Lung microvascular endothelial cell (primary cell): ENCODE results near the gene RBBP5. TPM values are rescaled to one million over a fixed set of nuclear protein-coding genes. Genes with fewer than 3 reads are reported as not detected.

Experiments
- DNase-seq, 2 donors: peaks; one replicate each; pipeline versions ENCODE4 v3.0.0 to v3.0.0-alpha.2; 2010; ENCODE audit warnings: low read depth in 2 of 2
- total RNA-seq: library from RNA; depleted of rRNA; stranded (reverse); fragments of >200 nt; gene quantifications from 2 replicates; pipeline ENCODE4 v1.2.1, GENCODE V29; 2014

The RBBP5 gene
- total RNA-seq, 1 donor from 2014 or later = 16.3 TPM

DNA sequence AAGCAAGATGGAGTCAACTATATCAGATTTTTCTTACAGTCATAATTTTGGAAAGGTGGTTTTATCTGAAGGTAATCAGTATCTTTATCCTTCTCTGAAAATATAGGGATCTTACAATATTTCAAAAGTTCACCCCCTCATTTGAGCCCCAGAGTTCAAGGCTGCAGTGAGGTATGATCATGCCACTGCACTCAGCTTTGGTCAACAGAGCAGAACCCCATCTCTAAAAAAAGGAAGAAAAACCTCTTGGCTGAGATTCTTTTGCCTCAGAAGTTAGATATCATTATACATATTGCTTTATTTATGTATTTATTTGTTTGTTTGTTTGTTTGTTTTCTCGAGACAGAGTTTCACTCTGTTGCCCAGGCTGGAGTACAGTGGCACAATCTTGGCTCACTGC lies 11.5 kb upstream of the RBBP5 start:
- no peak for DNase-seq

DNA sequence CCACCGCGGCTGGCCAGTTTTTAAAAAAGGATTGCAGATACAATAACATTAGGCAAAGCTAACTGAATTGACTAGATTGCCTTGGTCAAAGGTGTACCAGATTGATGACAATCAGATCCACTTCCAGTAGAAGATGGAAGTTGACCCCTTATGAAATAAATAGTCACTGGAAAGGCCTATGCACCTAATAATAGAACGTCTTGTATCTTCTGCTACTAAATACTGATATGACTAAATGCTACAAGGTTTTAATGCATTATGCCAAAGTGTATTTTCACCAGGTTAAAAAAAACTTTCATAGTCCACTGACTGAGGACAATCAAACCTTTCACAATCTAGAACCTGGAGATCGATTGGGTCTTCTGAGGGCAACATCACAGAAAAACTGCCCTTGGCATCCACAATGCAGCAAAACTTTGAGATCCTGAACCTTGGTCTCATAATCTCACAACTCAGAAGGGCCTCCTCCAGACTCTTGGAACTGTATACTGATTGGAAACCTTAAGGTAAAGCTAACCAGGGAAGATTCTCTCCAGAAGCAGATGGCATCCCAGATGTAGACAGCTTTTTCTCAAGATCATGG lies 7.8 kb upstream of the RBBP5 start:
- DNase-seq = no peak

DNA sequence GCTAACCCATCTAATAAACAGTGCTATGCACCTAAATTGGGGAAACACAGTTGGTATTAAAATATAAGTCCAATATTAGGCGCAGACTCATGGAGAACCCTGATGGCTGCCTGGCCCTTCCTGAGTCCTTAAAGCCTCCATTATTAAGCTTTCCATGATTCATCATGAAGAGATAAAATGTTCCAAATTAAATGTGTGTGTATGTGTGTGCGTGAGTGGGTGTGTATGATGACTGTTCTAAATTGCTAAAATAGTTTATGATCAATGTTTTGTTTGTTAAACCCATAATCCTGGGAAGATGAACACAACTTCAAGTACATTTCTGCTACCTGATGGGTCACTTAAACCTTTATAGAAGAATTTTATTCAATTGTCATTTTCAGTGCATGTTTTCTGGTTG lies 6.3 kb upstream of the RBBP5 start:
- no peak for DNase-seq

DNA sequence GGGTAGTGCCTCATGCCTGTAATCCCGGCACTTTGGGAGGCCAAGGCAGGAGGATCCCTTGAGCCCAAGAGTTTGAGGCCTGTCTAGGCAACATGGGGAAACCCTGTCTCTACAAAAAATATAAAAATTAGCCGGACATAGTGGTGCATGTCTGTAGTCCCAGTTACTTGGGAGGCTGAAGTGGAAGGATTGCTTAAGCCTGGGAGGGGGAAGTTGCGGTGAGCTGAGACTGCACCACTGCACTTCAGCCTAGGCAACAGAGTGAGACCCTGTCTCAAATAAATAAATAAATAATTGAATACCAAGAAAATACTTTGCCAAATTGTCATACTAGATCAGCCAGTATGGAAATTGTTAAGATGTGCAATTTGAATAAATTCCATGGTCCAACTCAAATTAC lies 5.9 kb upstream of the RBBP5 start:
- no peak for DNase-seq

DNA sequence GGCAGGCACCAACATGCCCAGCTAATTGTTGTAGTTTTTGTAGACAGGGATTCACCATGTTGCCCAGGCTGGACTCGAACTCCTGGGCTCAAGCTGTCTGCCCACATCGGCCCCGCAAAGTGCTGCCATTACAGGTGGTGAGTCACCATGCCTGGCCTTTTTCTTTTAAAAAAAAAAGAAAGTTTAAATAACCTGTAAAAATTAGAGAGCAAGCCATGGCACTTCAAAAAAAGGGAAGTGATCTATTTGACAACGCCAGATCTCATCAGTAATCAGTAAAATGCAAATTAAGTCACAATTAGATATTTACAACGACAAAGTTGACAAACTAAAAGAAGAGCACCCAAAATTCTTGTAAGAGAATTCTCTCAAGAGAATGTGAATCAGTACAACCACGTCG lies 2.9 kb upstream of the RBBP5 start:
- DNase-seq = no peak

DNA sequence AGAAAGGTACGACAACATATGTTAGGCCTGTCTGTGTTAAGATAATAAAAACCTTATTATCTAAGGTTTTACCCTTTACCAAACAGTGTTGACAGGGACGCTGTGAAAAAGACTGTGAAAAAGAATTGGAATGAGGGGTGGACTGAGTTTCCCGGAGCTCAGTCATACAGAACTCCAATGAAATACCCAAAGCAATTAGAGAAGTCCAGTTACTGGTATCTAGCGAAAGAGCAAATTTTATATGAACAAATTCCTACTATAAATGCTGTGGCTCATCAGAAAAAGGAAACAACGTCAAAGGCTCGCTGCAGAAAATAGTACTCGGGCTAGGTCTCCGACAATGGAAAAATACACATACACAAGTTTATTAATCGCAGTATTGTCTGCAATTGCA lies 708 bp upstream of the RBBP5 start:
- DNase-seq = peak in 1 of 2 donors; percentile 54

DNA sequence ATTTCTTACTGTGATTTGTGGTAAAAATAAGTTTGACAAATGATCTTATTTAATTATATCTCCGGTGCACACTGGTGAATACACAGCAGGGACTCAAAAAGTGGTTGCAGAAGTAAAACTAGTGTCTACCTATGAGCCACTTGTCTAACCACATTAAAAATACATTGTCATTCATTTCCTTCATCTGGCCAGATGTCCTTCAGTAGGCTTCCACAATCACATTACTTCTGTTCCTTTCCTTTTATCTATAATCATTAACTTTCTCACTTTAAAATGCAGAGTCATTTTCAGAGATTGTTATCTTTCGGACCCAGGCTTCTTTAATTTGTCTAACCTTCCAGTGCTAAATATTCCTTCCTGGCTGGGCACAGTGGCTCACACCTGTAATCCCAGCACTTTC lies 3.0 kb downstream of the RBBP5 start:
- no peak for DNase-seq

DNA sequence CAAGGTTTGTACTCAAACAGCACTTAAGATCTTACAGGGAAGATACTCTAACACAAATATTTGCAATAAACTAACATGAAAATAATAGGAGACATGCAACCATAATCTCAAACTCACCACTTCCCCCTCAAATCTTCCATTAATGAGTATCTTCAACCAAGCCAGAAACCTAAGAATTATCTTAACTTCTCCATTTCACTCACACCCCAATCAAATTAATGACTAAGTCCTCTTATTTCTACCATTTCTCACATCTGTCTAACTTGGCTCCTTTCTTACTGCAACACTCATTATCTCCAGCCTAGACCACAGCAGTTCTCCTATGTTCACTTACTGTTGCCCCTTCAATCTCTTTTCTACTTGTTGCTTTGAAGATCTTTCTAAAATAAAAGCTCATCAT lies 10.4 kb downstream of the RBBP5 start:
- no peak for DNase-seq

DNA sequence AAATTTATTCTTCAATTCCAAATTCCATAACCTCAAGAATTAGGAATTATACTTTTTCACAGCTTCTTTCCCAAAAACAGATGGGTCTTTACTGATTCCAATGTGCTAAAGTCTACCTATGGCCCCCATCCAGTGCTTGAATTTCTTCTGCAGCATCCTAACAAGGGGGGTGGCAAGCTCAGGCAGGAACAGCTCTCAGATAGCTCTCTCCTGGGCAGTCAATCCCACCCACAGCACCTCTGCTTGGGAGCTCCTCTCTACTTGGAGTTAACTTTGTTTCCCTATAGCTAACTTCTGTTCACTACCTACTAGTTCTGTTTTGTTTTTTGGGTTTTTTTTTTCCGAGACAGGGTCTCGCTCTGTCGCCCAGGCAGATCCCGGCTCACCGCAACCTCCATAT lies 12.1 kb downstream of the RBBP5 start:
- no peak for DNase-seq

DNA sequence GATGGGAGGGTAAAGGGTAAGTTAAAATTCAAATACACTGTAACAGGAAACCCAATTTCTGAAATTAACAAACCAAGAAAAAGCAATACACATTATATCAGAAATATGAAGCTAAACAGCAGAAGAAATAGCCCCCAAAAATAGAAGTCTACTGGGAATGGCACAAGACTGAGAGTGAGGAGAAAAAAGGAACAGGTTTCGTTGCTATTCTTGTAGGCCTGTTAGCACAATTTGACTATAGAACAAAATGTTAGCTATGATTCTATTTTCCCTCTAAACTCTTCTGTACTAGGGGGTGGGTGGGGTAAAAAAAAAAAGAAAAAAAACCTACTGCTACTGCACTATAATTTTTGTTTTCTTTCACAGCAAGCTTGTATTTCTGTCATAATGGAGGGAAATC lies 12.5 kb downstream of the RBBP5 start:
- DNase-seq = no peak

DNA sequence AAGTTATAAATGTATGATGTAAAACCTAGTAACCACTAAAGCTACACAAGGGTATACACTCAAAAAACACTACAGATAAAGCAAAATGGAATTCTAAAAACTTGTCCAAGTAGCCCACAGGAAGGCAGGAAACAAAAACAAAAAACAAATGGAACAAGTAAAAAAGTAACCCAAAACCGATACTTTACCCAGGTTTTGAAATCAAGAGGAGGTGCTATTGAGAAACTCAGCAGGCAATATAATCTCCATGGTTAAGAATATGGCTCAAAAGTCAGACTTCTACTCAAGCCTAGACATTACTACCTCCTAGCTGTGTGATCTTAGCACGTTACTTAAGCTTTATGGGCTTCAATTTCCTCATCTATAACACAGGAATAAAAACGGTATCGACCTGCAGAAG lies 13.3 kb downstream of the RBBP5 start:
- no peak for DNase-seq

DNA sequence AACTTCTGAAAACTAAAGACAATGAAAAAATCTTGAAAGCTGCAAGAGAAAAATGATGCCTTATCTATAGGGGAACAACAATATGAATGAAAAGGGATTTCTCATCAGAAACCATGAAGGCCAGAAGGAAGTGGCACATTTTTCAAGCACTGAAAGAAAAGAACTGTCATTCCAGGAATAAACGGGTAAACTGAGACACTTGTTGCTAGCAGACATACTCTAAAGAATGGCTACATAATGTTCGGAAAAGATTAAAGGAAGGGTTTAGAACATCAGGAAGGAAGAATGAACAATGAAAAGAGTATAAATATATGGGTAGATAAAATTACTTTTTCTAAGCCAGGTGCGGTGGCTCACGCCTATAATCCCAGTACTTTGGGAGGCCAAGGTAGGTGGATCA lies 14.5 kb downstream of the RBBP5 start:
- DNase-seq = no peak

DNA sequence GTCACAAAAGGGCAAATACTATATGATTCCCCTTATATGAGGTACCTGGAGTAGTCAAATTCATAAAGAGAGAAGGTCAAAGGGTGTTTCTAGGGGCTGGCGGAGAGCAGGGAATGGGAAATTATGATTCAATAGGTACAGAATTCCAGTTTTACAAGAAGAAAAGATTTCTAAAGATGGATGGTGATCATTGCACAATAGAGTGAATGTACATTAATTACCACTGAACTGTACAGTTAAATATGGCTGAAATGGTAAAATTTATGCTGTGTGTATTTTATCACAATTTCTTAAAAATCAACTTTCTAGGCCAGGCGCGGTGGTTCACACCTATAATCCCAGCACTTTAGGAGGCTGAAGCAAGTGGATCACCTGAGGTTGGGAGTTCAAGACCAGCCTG lies 19.4 kb downstream of the RBBP5 start:
- no peak for DNase-seq

DNA sequence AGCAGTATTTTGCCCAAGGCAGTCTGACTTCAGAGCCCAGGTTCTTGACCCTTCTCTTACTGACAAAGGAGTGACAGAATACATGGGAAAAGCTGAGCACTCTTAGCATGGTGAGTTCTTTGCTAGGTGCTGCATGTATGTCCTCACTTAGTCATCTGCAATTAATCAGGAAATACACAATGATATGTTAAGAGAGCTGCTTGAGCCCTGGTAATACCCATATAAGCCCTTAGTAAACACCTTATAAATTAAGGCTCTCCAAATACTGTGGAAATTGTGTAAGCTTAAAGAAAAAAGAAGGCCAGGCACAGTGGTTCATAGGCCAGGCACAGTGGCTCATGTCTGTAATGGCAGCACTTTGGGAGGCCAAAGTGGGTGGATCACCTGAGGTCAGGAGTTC lies 23.5 kb downstream of the RBBP5 start:
- DNase-seq = no peak

DNA sequence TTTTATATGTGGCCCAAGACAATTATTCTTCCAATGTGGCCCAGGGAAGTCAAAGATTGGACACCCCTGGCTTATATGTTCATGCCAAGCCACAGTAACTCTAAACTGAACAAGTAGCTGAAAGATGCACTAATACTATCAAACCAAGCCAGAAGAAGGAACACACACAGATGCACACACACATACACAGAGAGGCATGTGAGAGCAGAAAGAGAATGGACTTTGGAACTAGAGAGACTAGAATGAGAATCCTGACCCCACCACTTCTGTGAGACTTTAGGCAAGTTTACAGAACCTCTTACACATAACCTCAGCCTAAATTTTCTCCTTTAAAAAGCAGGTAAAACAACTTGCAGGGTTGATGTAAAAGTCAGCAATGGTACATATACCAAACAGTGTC lies 26.4 kb downstream of the RBBP5 start:
- no peak for DNase-seq

DNA sequence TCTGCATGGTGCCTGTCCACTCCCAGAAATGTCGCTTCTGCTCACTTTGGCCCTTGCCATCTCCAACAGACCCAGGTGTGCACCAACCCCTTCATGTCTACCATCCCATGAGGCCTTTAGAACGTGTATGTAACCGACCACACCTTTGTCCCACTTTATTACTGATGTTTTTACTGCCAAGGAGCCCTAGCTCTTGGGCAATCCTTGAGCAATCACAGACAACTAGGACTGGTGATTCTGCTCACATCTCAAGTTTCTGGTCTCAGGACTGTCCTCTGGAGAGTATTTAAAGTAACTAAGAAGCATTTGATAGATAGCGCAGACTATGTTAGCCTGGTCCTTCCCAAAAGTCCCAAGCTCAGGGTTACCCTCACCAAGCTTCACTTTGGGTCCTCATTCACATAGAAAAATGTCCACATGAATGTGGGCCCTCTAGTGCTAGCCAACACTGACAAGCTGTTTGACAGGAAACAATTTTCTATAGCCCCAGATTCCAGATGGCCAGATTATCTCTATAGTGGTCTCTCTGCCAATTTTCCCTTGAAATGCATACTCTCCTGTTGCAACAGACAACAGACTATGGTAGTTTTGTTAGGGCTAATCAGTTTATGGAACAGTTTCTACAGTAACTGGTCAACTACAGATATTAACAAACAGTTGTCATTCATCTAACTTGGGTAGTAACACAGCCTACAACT lies 30.6 kb downstream of the RBBP5 start:
- peak in 1 of 2 donors; percentile 59 for DNase-seq

DNA sequence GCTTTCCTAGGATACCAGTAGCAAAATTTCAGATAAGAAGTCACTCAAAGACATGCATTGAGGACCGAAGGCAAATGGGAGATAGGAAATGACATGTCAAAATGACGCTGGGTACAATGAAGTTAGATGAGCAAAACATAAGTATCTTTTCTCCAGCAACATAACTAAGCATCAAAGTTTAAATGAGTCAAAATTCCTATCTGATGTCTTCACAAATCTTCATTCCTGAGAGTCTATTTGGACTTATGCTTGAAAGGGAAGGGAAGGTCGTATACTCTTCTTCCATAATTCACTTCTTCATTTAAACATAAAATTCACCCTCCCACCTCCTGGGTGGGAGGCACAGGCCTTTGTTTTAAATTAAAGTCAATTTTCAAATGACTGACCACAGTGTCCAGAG lies 33.4 kb downstream of the RBBP5 start:
- DNase-seq = no peak

DNA sequence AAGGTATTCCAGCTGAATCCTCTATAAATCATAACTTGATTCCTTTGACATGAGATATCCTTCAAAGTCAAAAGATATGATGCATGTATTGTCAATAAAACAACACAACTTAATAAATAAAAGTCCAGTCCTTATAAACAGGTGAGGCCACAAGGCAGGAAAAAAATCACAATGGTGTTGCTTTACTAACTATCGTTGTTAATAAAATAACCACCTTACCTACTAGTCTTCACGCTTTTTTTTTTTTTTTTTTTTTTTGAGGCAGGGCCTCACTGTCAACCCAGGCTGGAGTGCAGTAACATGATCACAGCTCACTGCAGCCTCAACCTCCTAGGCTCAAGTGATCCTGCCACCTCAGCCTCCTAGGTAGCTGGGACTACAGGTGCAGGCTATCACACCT lies 37.4 kb downstream of the RBBP5 start, which contains the start of gene TMEM81:
Gene TMEM81 (minus strand): TSS at position 101 of the 400 bp plus-strand sequence. CDS start 140 bp downstream, outside the sequence.
- no peak for DNase-seq

DNA sequence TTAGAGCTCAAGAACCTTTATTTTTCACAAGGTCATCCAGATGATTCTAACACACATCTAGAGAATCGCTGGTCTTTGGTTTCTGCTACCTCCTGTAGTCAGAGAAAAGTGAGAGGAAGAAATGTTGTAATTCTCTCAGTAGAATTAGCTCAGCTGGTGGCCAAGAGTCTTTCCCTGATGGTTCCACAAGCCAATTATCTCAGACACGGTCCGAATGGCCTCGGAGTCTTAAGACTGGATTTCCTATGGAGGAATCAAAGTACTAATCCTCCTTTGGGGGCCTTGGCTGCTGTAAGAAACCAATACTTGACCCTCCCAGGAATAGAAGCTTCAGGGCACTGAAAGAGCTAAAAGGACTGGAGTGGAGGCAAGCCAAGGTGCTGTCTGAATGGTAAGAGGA lies 39.3 kb downstream of the RBBP5 start:
- no peak for DNase-seq

DNA sequence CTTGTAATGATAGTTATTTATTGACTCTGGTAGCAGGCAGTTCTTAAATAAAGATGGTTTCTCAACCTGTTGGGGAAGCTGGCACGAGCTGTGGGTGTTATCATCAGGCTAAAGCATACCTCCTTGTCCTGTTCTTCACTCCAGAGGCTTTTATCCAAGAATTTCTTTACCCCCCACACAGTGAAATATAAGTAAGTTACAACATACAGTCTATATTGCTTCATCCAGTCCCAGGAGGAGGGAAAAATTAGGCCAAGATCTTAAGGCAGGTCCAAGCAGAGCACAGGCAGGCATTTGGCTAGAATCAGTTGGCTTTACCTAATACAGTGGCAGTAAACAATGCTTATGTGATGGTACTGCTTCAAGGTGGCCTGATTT lies 43.9 kb downstream of the RBBP5 start:
- DNase-seq = no peak

DNA sequence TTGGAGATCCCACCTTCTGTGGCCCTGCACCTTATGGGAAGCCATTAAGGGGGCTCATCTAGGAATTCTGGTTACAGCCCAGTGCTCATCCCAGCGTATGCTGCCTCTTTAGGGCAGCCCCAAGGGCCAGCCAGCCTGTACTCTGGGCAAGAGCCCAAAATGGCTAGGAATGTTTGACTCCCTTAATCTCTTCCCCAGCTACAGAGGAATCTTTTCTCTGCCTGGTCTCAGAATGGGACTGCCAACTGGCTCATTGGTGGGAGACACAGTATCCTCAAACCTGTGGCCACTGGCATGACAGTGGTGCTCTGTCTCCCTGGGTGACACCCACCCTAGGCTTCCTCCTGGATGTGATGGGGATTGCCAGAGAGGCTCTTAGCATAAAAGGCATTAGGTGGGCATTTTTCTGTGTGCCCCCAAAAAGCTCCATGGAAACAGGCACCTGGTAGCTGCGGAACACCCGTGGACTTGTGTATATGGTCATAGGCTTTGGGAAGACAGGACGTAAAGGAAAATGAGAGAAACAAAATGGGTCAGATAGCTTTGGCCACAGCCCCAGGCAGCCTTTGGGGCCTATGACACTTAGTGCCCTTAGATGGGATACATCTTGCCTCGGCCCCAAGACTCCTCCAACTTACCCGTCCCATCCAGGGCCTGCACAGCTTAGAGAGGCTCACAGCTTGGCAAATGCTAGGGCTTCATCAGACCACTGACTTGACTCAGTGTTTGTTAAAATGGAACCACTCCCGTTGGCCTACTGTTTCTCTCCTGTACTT lies 44.4 kb downstream of the RBBP5 start:
- no peak for DNase-seq

DNA sequence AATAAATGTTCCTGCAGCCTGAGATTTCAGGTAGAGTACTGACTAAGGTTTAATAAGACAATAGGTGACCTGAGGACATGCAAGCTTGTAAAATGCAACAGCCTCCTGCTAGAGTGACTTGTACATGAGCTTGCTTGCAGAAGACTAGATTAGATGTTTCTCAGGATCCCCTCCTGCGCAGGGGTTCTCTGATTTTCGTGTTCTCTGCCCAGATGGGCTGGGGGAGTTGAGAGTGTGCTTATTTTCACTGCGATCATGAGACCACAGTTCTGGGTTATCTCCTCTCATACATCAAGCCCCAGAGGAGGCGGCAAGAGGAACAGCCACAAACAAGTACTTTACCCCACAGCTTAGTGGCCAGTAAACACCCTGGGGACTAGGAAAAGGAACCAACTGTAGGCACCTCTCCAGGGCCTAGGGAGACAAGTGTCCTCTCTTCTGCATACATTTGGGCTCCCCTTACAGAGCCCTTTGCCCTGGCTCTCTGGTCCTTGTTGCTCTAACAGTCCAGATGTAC lies 45.5 kb downstream of the RBBP5 start:
- DNase-seq = no peak
